MG63 (cell line): ENCODE results near the gene SLC34A2. TPM values are rescaled to one million over a fixed set of nuclear protein-coding genes. Genes with fewer than 3 reads are reported as not detected.
"Not testable (repeated sequence)": the region's sequence is repeated elsewhere in the genome, so short reads cannot be mapped to it uniquely, and the experiment has no call there.

Experiments
- DNase-seq: peaks from one replicate; pipeline ENCODE4 v3.0.0-alpha.2; 2020
- H3K27me3 ChIP-seq: fragments of 250-450 bp; sonication (Bioruptor Pico); 2 replicates; pipeline ENCODE4 v1.5.1; 2020; ENCODE audit warnings: mild to moderate bottlenecking, moderate library complexity
- H3K36me3 ChIP-seq: fragments of 250-450 bp; sonication (Bioruptor Pico); 2 replicates; pipeline ENCODE4 v1.5.1; 2020; ENCODE audit warnings: mild to moderate bottlenecking, moderate library complexity
- H3K4me3 ChIP-seq: fragments of 250-450 bp; sonication (Bioruptor Pico); 2 replicates; pipeline ENCODE4 v1.5.1; 2020; ENCODE audit warnings: mild to moderate bottlenecking, moderate library complexity
- H3K9me3 ChIP-seq: fragments of 250-450 bp; sonication (Bioruptor Pico); 2 replicates; pipeline ENCODE4 v1.5.1; 2020; ENCODE audit warnings: mild to moderate bottlenecking, moderate library complexity
- total RNA-seq: library from RNA; depleted of rRNA; stranded (reverse); fragments of >200 nt; shearing (Covaris generic); gene quantifications from 2 replicates; pipeline ENCODE4 v1.2.3, GENCODE V29; 2014; ENCODE audit warnings: low replicate concordance; rRNA removed

SLC34A2 gene, protein sequence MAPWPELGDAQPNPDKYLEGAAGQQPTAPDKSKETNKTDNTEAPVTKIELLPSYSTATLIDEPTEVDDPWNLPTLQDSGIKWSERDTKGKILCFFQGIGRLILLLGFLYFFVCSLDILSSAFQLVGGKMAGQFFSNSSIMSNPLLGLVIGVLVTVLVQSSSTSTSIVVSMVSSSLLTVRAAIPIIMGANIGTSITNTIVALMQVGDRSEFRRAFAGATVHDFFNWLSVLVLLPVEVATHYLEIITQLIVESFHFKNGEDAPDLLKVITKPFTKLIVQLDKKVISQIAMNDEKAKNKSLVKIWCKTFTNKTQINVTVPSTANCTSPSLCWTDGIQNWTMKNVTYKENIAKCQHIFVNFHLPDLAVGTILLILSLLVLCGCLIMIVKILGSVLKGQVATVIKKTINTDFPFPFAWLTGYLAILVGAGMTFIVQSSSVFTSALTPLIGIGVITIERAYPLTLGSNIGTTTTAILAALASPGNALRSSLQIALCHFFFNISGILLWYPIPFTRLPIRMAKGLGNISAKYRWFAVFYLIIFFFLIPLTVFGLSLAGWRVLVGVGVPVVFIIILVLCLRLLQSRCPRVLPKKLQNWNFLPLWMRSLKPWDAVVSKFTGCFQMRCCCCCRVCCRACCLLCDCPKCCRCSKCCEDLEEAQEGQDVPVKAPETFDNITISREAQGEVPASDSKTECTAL
- total RNA-seq: not detected in 2 replicates

GRCh38 chr4:25654971-25655963 is at the start of gene SLC34A2:
TSS of gene SLC34A2 (plus strand) at chr4:25655851. CDS start at chr4:25662501, 6,650 bp downstream.
- no peak for DNase-seq
- no peaks in the 10 kb centered on the region for H3K27me3 ChIP-seq
- no peaks in the 10 kb centered on the region for H3K36me3 ChIP-seq
- no peaks in the 10 kb centered on the region for H3K9me3 ChIP-seq
- H3K4me3 ChIP-seq: no peak within 1 kb of the TSS

GRCh38 chr4:25608644-25609043 is 47.0 kb upstream of the SLC34A2 start:
- no peak for DNase-seq
- H3K9me3 ChIP-seq: no peaks in the 10 kb centered on the region
- H3K27me3 ChIP-seq: no peaks in the 10 kb centered on the region
- no peaks in the 10 kb centered on the region for H3K36me3 ChIP-seq
- H3K4me3 ChIP-seq: no peak overlapping the region

DNA sequence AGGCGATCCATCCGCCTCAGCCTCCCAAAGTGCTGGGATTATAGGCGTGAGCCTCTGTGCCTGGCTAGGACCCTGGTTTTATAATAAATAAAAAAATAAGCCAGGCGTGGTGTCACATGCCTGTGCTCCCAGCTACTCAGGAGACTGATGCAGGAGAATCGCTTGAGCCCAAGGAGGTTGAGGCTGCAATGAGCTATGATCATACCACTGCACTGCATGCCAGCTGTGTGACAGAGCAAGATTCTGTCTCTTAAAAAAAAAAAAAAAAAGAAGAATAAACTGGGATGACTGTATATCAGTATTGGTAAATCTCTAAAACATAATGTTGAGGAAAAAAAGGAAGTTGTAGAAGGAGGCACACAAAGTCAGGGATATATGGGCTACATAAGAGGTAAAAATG is 45.7 kb upstream of the SLC34A2 start:
- Histone ChIP-seq H3K27me3 (no peaks in the 10 kb centered on the region), H3K9me3 (no peaks in the 10 kb centered on the region), H3K36me3 (no peaks in the 10 kb centered on the region), H3K4me3 (no peak overlapping the region)
- no peak for DNase-seq

DNA sequence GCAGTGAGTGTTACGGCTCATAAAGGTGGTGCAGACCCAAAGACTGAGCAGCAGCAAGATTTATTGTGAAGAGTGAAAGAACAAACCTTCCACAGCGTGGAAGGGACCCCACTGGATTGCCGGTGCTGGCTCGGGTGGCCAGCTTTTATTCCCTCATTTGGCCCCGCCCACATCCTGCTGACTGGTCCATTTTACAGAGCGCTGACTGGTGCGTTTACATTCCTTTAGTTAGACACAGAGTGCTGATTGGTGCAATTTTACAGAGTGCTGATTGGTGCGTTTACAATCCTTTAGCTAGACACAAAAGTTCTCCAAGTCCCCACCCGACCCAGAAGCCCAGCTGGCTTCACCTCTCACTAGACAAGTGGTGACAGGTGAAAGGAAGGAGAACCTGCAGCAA is 42.0 kb upstream of the SLC34A2 start:
- H3K9me3 ChIP-seq, H3K4me3 ChIP-seq, DNase-seq, H3K27me3 ChIP-seq, H3K36me3 ChIP-seq: not testable (repeated sequence)

DNA sequence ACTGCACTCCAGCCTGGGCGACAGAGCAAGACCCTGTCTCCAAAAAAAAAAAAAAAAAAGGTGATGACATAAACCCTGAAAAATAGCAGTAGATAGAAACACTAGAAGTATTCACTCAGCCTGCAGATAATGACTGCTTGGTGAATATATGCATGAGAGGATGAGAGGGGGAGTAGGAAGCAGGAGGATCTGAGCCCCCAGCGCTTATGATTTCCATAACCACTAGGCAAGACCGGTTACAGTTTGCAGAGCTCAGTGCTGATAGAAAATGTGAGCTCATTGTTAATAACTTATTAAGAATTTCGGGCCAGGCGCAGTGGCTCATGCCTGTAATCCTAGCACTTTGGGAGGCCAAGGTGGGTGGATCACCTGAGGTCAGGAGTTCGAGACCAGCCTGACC is 40.8 kb upstream of the SLC34A2 start:
- Histone ChIP-seq H3K27me3 (no peaks in the 10 kb centered on the region), H3K4me3 (no peak overlapping the region), H3K36me3 (no peaks in the 10 kb centered on the region), H3K9me3 (no peaks in the 10 kb centered on the region)
- DNase-seq: no peak

DNA sequence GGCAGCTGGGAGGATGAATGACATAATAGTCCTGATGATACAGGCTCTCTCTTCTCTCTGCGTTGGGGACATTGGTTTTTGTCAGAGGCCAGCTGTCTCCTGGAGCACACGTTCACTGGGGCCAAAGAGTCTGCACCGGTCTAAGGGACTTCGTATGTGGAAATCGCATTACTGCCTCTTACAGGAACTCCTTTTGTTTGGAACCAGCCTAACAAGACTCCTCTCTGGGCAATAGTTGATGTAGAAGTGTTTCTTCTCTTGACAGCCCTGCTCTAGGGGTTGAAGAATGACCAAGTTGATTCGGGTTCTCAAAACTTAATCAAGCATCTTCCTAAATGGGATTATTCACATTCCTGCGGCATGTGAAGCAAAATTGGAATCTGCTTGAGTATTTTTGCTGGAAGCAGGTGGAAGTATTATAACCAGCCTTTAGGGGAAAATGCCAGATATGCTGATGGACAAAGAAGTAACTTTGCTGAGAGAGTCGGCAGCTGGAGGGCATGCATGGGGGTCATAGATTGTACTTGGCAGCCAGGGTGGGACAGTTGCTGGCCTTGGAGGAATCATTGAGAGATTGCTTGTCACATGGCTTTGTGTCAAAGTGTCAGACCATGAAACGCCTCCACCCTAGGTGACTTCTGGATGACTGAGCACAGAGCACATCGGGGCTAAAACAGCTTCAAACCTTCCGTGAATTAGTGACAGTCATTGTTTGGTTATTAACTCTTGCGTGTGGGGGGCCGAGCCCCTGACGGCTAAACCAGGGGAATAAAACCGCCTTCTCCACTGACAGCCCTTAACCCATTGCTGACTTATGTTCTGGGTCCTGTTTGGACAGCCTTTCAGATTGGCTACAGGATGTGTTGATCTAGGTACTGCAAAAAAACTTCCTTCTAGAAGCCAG is 34.4 kb upstream of the SLC34A2 start:
- H3K4me3 ChIP-seq: no peak overlapping the region
- DNase-seq: no peak
- H3K27me3 ChIP-seq: no peaks in the 10 kb centered on the region
- H3K9me3 ChIP-seq: no peaks in the 10 kb centered on the region
- H3K36me3 ChIP-seq: no peaks in the 10 kb centered on the region

DNA sequence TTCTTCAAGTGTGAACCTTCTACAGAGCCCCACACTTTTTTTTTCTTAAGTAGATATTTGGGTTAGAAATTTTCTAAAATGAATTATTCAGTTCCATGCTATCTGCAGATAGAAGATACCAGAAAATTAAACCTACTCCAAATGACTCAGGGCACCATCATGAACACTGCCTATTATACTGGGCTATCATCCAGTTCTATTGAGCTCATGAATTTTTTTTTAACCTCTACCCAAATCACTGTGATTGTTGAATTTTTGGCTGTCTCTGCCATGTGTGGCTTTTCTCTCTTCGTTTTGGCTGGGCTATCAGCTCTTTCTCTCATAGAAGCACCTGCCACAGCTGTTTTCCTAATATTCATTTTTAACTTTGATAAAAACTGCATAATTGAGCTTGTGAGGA is 31.0 kb upstream of the SLC34A2 start:
- H3K36me3 ChIP-seq: no peaks in the 10 kb centered on the region
- H3K4me3 ChIP-seq: no peak overlapping the region
- H3K27me3 ChIP-seq: no peaks in the 10 kb centered on the region
- DNase-seq: peak; percentile 8
- H3K9me3 ChIP-seq: no peaks in the 10 kb centered on the region

- no peaks in the 10 kb centered on the region for H3K9me3 ChIP-seq
- peak; percentile 9 for DNase-seq
- H3K36me3 ChIP-seq: no peaks in the 10 kb centered on the region
- H3K4me3 ChIP-seq: no peak overlapping the region
- H3K27me3 ChIP-seq: no peaks in the 10 kb centered on the region
Observed at GRCh38 chr4:25628451-25628850, 27.2 kb upstream of the SLC34A2 start.

GRCh38 chr4:25632135-25632534 is 23.5 kb upstream of the SLC34A2 start:
- no peaks in the 10 kb centered on the region for H3K9me3 ChIP-seq
- DNase-seq: no peak

DNA sequence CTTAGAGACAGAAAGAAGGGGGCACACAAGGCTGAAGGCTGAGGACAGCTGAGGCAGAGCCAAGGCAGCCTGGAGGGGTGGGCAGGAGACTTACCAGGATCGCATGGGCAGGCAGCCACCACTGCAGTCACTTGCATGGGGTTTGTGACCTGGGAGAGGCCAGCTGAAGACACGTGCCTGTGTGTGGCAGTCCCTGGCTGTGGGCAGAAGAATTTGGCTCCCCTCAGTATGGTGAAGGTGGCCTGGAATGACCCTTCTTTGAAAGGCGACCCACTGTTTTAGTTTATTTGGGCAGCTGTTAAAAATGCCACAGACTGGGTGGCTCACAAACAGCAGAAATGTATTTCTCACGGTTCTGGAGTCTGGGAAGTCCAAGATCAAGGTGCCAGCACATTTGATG is 22.1 kb upstream of the SLC34A2 start:
- DNase-seq: no peak
- H3K9me3 ChIP-seq: no peaks in the 10 kb centered on the region

More at GRCh38 chr4:25632135-25632534, 23.5 kb upstream of the SLC34A2 start:
- no peaks in the 10 kb centered on the region for H3K36me3 ChIP-seq
- H3K4me3 ChIP-seq: no peak overlapping the region
- H3K27me3 ChIP-seq: no peaks in the 10 kb centered on the region

GRCh38 chr4:25635501-25635900 is 20.1 kb upstream of the SLC34A2 start:
- no peaks in the 10 kb centered on the region for H3K9me3 ChIP-seq
- H3K4me3 ChIP-seq: no peak overlapping the region
- no peak for DNase-seq
- no peaks in the 10 kb centered on the region for H3K27me3 ChIP-seq
- H3K36me3 ChIP-seq: no peaks in the 10 kb centered on the region

More for the DNA sequence above, 22.1 kb upstream of the SLC34A2 start:
- Histone ChIP-seq H3K36me3 (no peaks in the 10 kb centered on the region), H3K4me3 (no peak overlapping the region), H3K27me3 (no peaks in the 10 kb centered on the region)

GRCh38 chr4:25637581-25638220 is 17.9 kb upstream of the SLC34A2 start:
- no peak overlapping the region for H3K4me3 ChIP-seq
- H3K27me3 ChIP-seq: no peaks in the 10 kb centered on the region

DNA sequence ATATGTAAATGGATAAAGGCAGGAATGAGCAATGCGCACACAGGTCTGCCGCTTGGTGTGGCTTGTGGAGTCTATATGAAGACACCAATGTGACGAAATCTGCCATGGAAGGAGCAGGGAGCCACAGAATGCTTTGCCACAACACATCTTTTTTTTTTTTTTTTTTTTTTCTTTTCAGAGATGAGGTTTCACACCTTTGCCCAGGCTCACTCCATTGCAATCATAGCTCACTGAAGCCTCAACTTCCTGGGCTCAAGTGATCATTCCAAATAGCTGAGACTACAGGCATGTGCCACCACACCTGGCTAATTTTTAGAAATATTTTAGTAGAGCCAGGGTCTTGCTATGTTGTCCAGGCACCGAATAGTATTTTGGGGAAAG is 17.4 kb upstream of the SLC34A2 start:
- DNase-seq: no peak
- Histone ChIP-seq H3K36me3 (no peaks in the 10 kb centered on the region), H3K4me3 (no peak overlapping the region), H3K27me3 (no peaks in the 10 kb centered on the region), H3K9me3 (no peaks in the 10 kb centered on the region)

More at GRCh38 chr4:25637581-25638220, 17.9 kb upstream of the SLC34A2 start:
- no peaks in the 10 kb centered on the region for H3K9me3 ChIP-seq
- no peaks in the 10 kb centered on the region for H3K36me3 ChIP-seq
- DNase-seq: no peak

GRCh38 chr4:25638806-25639205 is 16.8 kb upstream of the SLC34A2 start:
- H3K36me3 ChIP-seq: no peaks in the 10 kb centered on the region
- no peaks in the 10 kb centered on the region for H3K27me3 ChIP-seq
- H3K4me3 ChIP-seq: no peak overlapping the region
- no peaks in the 10 kb centered on the region for H3K9me3 ChIP-seq
- DNase-seq: no peak

DNA sequence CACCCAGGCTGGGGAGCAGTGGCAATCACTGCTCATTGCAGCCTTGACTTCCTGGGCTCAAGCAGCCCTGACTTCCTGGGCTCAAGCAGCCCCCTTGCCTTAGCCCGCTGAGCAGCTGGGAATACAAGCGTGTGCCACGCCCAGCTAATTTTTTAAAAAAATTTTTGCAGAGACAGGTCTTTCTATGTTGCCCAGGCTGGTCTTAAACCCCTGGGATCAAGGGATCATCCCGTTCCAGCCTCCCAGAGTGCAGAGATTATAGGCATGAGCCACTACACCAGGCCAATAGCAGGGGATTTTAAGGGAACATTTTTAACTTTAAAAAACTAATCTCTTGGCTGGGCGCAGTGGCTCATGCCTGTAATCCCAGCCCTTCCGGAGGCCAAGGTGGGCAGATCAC is 5.3 kb upstream of the SLC34A2 start:
- no peaks in the 10 kb centered on the region for H3K9me3 ChIP-seq
- H3K36me3 ChIP-seq: no peaks in the 10 kb centered on the region
- no peak for DNase-seq
- H3K4me3 ChIP-seq: no peak overlapping the region
- no peaks in the 10 kb centered on the region for H3K27me3 ChIP-seq
